ENCODE results near the gene GDI2. TPM values are rescaled to one million over a fixed set of nuclear protein-coding genes. Genes with fewer than 3 reads are reported as not detected.

Gene GDI2
- total RNA-seq, 1 experiment from 2014 or later = 250 TPM

DNA sequence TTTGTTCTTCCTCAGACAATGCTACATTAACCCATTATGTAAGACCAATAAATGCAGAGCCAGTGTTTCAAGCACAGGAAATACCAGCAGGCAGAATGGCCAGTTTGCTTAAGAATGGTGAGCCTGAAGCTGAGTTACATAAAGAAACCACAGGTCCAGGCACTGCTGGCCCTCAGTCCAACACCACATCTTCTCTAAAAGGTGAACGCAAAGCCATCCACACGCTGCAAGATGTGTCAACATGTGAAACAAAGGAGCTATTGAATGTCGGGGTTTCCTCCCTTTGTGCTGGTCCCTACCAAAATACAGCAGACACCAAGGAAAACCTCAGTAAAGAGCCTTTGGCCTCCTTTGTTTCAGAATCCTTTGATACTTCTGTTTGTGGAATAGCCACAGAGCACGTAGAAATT, 64.8 kb downstream of the GDI2 start:
- DNase-seq (ENCODE audit: extremely low read depth, low read depth) = no peak

DNA sequence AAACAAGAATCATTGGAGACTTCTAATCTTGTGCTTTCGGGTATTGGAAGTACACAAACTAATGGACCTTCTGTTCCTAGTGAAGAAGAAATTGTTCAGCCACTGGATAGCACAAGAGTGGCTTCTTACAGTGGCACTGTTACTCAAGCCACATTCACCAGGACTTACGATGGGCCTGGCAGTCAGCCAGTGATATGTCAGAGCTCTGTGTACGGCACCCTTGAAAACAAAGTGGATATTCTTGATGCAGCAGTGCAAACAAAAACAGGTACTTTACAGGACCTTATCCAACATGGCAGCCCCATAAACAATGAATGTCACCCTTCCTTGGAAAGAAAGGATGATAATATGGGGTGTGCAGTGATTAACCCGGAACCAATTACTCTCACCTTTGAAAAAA, 67.0 kb downstream of the GDI2 start:
- no peak for DNase-seq (ENCODE audit: extremely low read depth, low read depth)

DNA sequence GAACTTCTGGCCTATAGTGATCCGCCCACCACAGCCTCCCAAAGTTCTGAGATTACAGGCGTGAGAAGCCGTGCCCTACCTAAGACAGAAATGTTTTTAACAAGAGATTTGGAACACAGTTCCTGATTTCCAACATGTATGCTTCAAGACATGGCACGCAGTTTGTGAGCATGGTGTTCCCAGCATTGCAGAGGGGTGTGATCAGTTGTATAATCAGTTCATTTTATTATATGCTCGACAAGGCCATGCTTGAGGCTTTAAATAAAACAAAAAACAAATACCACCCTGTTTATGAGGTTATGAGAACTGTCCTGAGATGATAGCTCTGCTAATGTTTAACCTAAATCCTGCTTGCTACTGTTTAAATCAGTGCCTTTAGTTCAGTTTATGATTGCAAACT, 68.4 kb downstream of the GDI2 start:
- DNase-seq (ENCODE audit: extremely low read depth, low read depth) = no peak

DNA sequence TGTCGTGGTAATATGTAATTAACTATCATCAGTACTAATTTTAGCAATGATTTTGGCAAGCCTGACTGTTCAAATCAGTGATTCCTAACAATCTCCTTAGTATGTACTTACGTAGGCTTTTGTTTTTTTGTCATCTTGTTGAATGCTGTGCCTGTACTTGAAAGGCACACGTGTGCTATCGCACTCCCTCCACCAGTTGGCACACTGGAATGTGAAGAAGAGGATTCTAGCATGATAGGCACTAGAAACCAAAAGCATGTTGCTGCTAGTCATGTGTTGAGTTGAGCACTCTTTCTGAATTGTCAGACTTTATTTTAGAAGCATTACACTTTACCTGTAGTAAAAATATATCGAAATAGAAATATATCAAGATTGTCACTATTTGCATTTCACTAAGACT, 69.5 kb downstream of the GDI2 start:
- DNase-seq (ENCODE audit: extremely low read depth, low read depth) = no peak

GRCh38 chr10:5742116-5742515, 71.1 kb downstream of the GDI2 start:
- no peak for DNase-seq (ENCODE audit: extremely low read depth, low read depth)

- DNase-seq (ENCODE audit: extremely low read depth, low read depth) = no peak
Observed at GRCh38 chr10:5741276-5741675, 72.0 kb downstream of the GDI2 start.

DNA sequence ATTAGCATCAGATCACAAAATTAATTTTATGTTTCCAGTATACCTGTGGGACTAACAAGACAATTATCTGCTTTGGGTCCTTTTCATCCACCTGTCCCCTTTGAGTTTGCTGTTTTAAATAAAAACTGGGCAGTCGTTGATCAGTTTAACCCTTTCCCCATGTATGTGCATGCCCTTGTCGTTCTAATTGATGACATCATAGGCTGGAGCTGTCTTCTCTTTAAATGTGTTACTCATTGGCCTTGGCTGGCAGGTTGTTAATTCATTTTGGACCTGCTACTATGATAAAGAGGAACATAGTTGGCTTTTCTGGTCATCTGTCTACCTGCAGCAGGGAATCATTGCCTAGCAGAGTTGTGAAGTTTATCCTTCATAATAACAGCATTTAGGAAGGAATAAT, 74.8 kb downstream of the GDI2 start:
- no peak for DNase-seq (ENCODE audit: extremely low read depth, low read depth)

DNA sequence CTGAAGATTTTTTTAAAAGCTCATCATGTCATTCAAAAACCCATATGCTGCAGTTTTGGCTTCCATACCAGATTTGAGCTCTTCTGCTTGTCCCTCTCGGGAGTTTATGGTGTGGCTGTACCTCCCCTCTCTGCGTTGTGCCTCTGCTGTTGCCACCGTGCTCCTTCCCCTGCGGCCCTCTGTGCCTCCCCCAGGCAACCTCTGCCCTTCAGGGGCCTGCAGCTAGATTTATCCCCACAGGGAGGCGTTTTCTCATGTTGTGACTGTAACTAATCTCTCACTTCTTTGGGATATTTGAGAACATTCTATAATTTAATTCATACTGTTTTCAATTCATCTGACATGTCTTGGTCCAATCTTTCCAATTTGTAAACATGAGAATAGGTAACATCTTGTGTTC, 75.9 kb downstream of the GDI2 start:
- no peak for DNase-seq (ENCODE audit: extremely low read depth, low read depth)

GRCh38 chr10:5736591-5736990, 76.6 kb downstream of the GDI2 start:
- no peak for DNase-seq (ENCODE audit: extremely low read depth, low read depth)

DNA sequence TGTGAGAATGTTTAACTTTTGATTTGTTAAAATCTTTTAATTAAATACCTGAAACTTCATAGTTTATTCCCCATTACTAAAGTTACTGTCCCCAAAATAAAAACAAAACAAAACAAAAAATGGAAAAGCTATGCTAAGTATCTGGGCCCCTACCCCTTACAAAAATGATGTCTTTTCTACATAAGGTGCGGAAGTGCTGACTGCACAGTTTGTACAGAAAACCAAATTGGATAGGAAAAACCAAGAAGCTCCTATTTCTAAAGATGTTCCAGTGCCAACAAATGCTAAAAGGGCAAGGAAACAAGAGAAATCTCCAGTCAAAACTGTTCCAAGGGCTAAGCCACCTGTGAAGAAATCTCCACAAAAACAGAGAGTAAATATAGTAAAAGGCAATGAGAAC, 78.1 kb downstream of the GDI2 start:
- DNase-seq (ENCODE audit: extremely low read depth, low read depth) = no peak

GRCh38 chr10:5732141-5732540, 81.1 kb downstream of the GDI2 start:
- DNase-seq (ENCODE audit: extremely low read depth, low read depth) = no peak

DNA sequence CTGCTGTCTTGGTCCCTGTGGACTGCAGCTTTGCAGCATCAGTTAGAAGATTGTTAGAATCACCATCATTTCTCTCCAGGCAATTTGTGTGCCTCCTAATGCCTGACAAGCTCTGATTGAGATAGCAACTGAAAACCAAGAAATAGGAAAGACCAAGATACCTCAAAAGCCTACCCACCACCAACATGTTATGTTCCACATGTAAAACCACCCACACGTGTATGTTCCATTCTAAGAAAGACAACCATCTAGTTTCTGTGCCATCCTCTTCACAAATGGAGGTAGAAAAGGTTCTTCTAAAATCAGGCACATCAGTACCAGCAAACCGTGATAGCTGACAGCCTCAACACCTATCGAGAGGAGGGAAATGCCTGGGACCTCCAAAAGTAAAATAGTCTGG, 81.7 kb downstream of the GDI2 start:
- DNase-seq (ENCODE audit: extremely low read depth, low read depth) = no peak

GRCh38 chr10:5730766-5731165, 82.5 kb downstream of the GDI2 start:
- DNase-seq (ENCODE audit: extremely low read depth, low read depth) = no peak

DNA sequence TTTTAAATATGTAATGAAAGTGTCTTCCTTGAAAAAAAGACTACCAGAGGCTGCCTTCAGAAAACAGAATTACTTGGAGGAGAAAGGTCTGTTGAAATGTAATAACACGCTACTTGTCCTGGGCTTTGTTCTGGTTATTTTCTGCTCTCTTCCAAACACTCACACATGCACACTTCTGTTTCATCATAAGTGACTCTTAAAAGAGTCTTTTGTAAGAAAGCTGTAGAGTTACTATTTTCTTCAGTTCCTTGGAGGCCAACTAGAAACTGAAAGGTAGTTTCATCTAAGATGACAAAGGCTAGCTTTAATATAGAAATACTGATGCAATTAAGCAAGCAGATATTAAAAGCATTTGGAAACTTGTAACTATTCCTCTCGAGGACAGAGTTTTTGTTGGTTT, 89.5 kb downstream of the GDI2 start:
- DNase-seq (ENCODE audit: extremely low read depth, low read depth) = no peak

GRCh38 chr10:5720182-5720581, 93.1 kb downstream of the GDI2 start:
- no peak for DNase-seq (ENCODE audit: extremely low read depth, low read depth)

- DNase-seq (ENCODE audit: extremely low read depth, low read depth) = no peak
Observed at GRCh38 chr10:5719546-5719945, 93.7 kb downstream of the GDI2 start.

Other genes starting within 250 kb of the GDI2 start
- gene ASB13, start 146.8 kb downstream of the GDI2 start, total RNA-seq (2014; rRNA removed; shearing (Covaris generic)) = 18.3 and 19.1 TPM in 2 replicates
- gene TASOR2, start 128.6 kb downstream of the GDI2 start, total RNA-seq (2014; rRNA removed; shearing (Covaris generic)) = 69.7 and 86.6 TPM in 2 replicates
- gene ANKRD16, start 76.5 kb upstream of the GDI2 start, total RNA-seq (2014; rRNA removed; shearing (Covaris generic)) = 5.5 and 5.8 TPM in 2 replicates
- gene FBH1, start 76.8 kb upstream of the GDI2 start, total RNA-seq (2014; rRNA removed; shearing (Covaris generic)) = 30.8 and 37.9 TPM in 2 replicates
- gene IL15RA, start 164.1 kb upstream of the GDI2 start, total RNA-seq (2014; rRNA removed; shearing (Covaris generic)) = 10.6 and 13.3 TPM in 2 replicates
- gene IL2RA, start 248.9 kb upstream of the GDI2 start, total RNA-seq (2014; rRNA removed; shearing (Covaris generic)) = not detected in 2 replicates

Data from NCI-H460 (cell line).